Testis (tissue), 3 donors: Measurements from ENCODE around the gene EXOC3L2. TPM values are rescaled to one million over a fixed set of nuclear protein-coding genes. Genes with fewer than 3 reads are reported as not detected.

Source experiments
- DNase-seq: peaks from one replicate; pipeline ENCODE4 v3.0.0-alpha.2; 2019
- H3K27ac ChIP-seq, 2 donors: fragments of 200-600 bp; sonication (generic); one replicate each; pipeline ENCODE4 v1.5.1; 2019
- H3K27me3 ChIP-seq: fragments of 200-600 bp; sonication (generic); one replicate; pipeline ENCODE4 v1.5.1; 2019
- H3K36me3 ChIP-seq: fragments of 200-600 bp; sonication (generic); one replicate; pipeline ENCODE4 v1.5.1; 2017; ENCODE audit warnings: low read depth; ENCODE audit errors: missing control alignments
- H3K4me1 ChIP-seq: fragments of 200-600 bp; sonication (generic); one replicate; pipeline ENCODE4 v1.5.1; 2019
- H3K4me3 ChIP-seq, 2 donors: fragments of 200-600 bp; sonication (generic); one replicate each; pipeline ENCODE4 v1.5.1; 2017 to 2019
- H3K9me3 ChIP-seq: fragments of 200-600 bp; sonication (generic); one replicate; pipeline ENCODE4 v1.5.1; 2017
- CTCF ChIP-seq, 3 experiments: fragments of 450-650 bp in 2 of 3; fragments of 200-600 bp in 1 of 3; sonication (generic) in 1 of 3; IDR thresholded peaks; one replicate each; pipeline ENCODE4 v1.5.1; 2016 to 2019; ENCODE audit warnings: antibody characterized with exemption in 3 of 3, mild to moderate bottlenecking in 2 of 3, moderate library complexity in 1 of 3
- POLR2A ChIP-seq: fragments of 450-650 bp; IDR thresholded peaks from one replicate; pipeline ENCODE4 v1.6.1; 2017; ENCODE audit warnings: antibody characterized with exemption, mild to moderate bottlenecking, moderate library complexity
- WGBS, 2 donors: methylation state at CpG; one replicate each; pipeline ENCODE4 v1.1.5; 2018; 5-methylcytosine and 5-hydroxymethylcytosine counted together
- intact Hi-C: fragments of 100-400 bp; cut with DNase I; formaldehyde crosslinking; loops from one replicate; pipeline ENCODE4 v1.15.1; 2023; ENCODE audit warnings: low total_unique reads
- polyA plus RNA-seq: library from polyadenylated mRNA; stranded (reverse); fragments of 350-450 nt; fragmentation: Illumina TruSeq; extraction: RNeasy Lipid Tissue Mini Kit (QIAGEN cat#74804); gene quantifications from one replicate; pipeline ENCODE4 v1.2.3, GENCODE V29; 2014; ENCODE audit warnings: low read depth, low replicate concordance; ENCODE audit not compliant: insufficient read depth
- total RNA-seq, 2 donors: library from RNA; depleted of rRNA; stranded (reverse); fragments of >200 nt; gene quantifications; one replicate each; pipeline ENCODE4 v1.2.3, GENCODE V29; 2016

EXOC3L2 gene
- total and polyA plus RNA-seq, 3 donors from 2014 or later: 7.4 to 30.2 (median 29.5) TPM

- TF ChIP-seq CTCF (IDR thresholded peaks at IDR 0.05) (no peak), POLR2A (no peak)
- H3K4me3 ChIP-seq: no peak overlapping the region
- H3K36me3 ChIP-seq: no peaks in the 10 kb centered on the region
- no peak overlapping the region for H3K27ac ChIP-seq
- peaks cover 12% of the 10 kb centered on the region for H3K4me1 ChIP-seq
- no peaks in the 10 kb centered on the region for H3K27me3 ChIP-seq
- no peak for DNase-seq
- intact Hi-C loops: no loop called here
- no peaks in the 10 kb centered on the region for H3K9me3 ChIP-seq
- 89 to 90% methylated on average over 5 to 18 of the region's 18 CpGs for WGBS, 2 donors
Measured at GRCh38 chr19:45162608-45163143, 82.5 kb downstream of the EXOC3L2 start.

Other genes starting within 250 kb of the EXOC3L2 start
- 1 to 10 TPM; 9.1 to 9.7 TPM for gene RELB, start 243.9 kb downstream of the EXOC3L2 start, total RNA-seq
- 10.1 TPM for gene RELB, start 243.9 kb downstream of the EXOC3L2 start, polyA plus RNA-seq
- gene CLASRP, start 206.4 kb downstream of the EXOC3L2 start, total RNA-seq: 100 to 1,000 TPM; 113 to 132 TPM
- gene CLASRP, start 206.4 kb downstream of the EXOC3L2 start, polyA plus RNA-seq: 76.1 TPM
- 1 to 10 TPM; 5.8 to 6.7 TPM for gene ZNF296, start 168.9 kb downstream of the EXOC3L2 start, total RNA-seq
- 3.0 TPM for gene ZNF296, start 168.9 kb downstream of the EXOC3L2 start, polyA plus RNA-seq
- gene GEMIN7, start 166.1 kb downstream of the EXOC3L2 start, total RNA-seq: 10 to 100 TPM in 1 of 2 donors, 1 to 10 TPM in 1; 7.6 to 13.5 TPM
- 9.7 TPM for gene GEMIN7, start 166.1 kb downstream of the EXOC3L2 start, polyA plus RNA-seq
- gene PPP1R37, start 152.2 kb downstream of the EXOC3L2 start, total RNA-seq: 10 to 100 TPM; 82.5 to 83.0 TPM
- 28.5 TPM for gene PPP1R37, start 152.2 kb downstream of the EXOC3L2 start, polyA plus RNA-seq
- 1 to 10 TPM; 1.3 to 4.2 TPM for gene NKPD1, start 84.4 kb downstream of the EXOC3L2 start, total RNA-seq
- gene NKPD1, start 84.4 kb downstream of the EXOC3L2 start, polyA plus RNA-seq: 1.0 TPM
- 10 to 100 TPM; 38.7 to 42.8 TPM for gene TRAPPC6A, start 67.2 kb downstream of the EXOC3L2 start, total RNA-seq
- gene TRAPPC6A, start 67.2 kb downstream of the EXOC3L2 start, polyA plus RNA-seq: 37.0 TPM
- gene BLOC1S3, start 66.6 kb downstream of the EXOC3L2 start, total RNA-seq: 10 to 100 TPM; 38.2 to 43.7 TPM
- gene BLOC1S3, start 66.6 kb downstream of the EXOC3L2 start, polyA plus RNA-seq: 14.1 TPM
- gene MARK4, start 5.9 kb upstream of the EXOC3L2 start, total RNA-seq: 100 to 1,000 TPM; 197 to 200 TPM
- 114 TPM for gene MARK4, start 5.9 kb upstream of the EXOC3L2 start, polyA plus RNA-seq
- 10 to 100 TPM; 16.5 to 22.4 TPM for gene CKM, start 77.5 kb upstream of the EXOC3L2 start, total RNA-seq
- 61.1 TPM for gene CKM, start 77.5 kb upstream of the EXOC3L2 start, polyA plus RNA-seq
- 10 to 100 TPM in 1 of 2 donors, 1 to 10 TPM in 1; 5.9 to 13.7 TPM for gene KLC3, start 95.3 kb upstream of the EXOC3L2 start, total RNA-seq
- 6.4 TPM for gene KLC3, start 95.3 kb upstream of the EXOC3L2 start, polyA plus RNA-seq
- gene ERCC2, start 125.2 kb upstream of the EXOC3L2 start, total RNA-seq: 10 to 100 TPM; 46.4 to 49.8 TPM
- 37.5 TPM for gene ERCC2, start 125.2 kb upstream of the EXOC3L2 start, polyA plus RNA-seq
- gene PPP1R13L, start 159.7 kb upstream of the EXOC3L2 start, total RNA-seq: 10 to 100 TPM in 1 of 2 donors, 1 to 10 TPM in 1; 9.7 to 12.2 TPM
- gene PPP1R13L, start 159.7 kb upstream of the EXOC3L2 start, polyA plus RNA-seq: 13.3 TPM
- 10 to 100 TPM; 10.2 to 12.1 TPM for gene POLR1G, start 161.2 kb upstream of the EXOC3L2 start, total RNA-seq
- gene POLR1G, start 161.2 kb upstream of the EXOC3L2 start, polyA plus RNA-seq: 5.8 TPM
- gene ERCC1, start 178.5 kb upstream of the EXOC3L2 start, total RNA-seq: 10 to 100 TPM; 71.8 to 95.7 TPM
- 112 TPM for gene ERCC1, start 178.5 kb upstream of the EXOC3L2 start, polyA plus RNA-seq
- 1 to 10 TPM; 1.2 to 3.9 TPM for gene FOSB, start 222.6 kb upstream of the EXOC3L2 start, total RNA-seq
- gene FOSB, start 222.6 kb upstream of the EXOC3L2 start, polyA plus RNA-seq: 22.7 TPM